Stimulated activated CD4-positive, alpha-beta T cell treated with anti-CD3 and anti-CD28 coated beads, Interleukin-1b, Interleukin-23, amount 100 ng/mL, for 48 hours (primary cell): Measurements from ENCODE around the gene AOAH.
"Not testable (repeated sequence)": the region's sequence is repeated elsewhere in the genome, so short reads cannot be mapped to it uniquely, and the experiment has no call there.

Experiments
- DNase-seq: peaks from one replicate; pipeline ENCODE4 v3.0.0-alpha.2; 2020

Gene AOAH

GRCh38 chr7:36654436-36654835, 69.9 kb downstream of the AOAH start:
- DNase-seq, result no peak

GRCh38 chr7:36653663-36654355, 70.5 kb downstream of the AOAH start:
- DNase-seq, result no peak

GRCh38 chr7:36653008-36653662, 71.2 kb downstream of the AOAH start:
- DNase-seq, result no peak

GRCh38 chr7:36652431-36652830, 71.9 kb downstream of the AOAH start:
- DNase-seq, result no peak

- no peak for DNase-seq
Measured at GRCh38 chr7:36651404-36651803, 72.9 kb downstream of the AOAH start.

- no peak for DNase-seq
Measured at GRCh38 chr7:36650766-36651312, 73.5 kb downstream of the AOAH start.

- no peak for DNase-seq
Measured at GRCh38 chr7:36650320-36650719, 74.0 kb downstream of the AOAH start.

GRCh38 chr7:36649319-36649718, 75.0 kb downstream of the AOAH start:
- DNase-seq, result not testable (repeated sequence)

- no peak for DNase-seq
Measured at GRCh38 chr7:36648441-36648840, 75.9 kb downstream of the AOAH start.

GRCh38 chr7:36644625-36645422, 79.5 kb downstream of the AOAH start:
- no peak for DNase-seq

GRCh38 chr7:36642414-36642813, 81.9 kb downstream of the AOAH start:
- DNase-seq, result no peak

GRCh38 chr7:36642010-36642409, 82.3 kb downstream of the AOAH start:
- DNase-seq, result no peak

- no peak for DNase-seq
Measured at GRCh38 chr7:36640682-36641081, 83.6 kb downstream of the AOAH start.

GRCh38 chr7:36639826-36640225, 84.5 kb downstream of the AOAH start:
- DNase-seq, result no peak

GRCh38 chr7:36638586-36639263, 85.6 kb downstream of the AOAH start:
- no peak for DNase-seq

GRCh38 chr7:36638140-36638539, 86.2 kb downstream of the AOAH start:
- no peak for DNase-seq

- no peak for DNase-seq
Measured at GRCh38 chr7:36637417-36637816, 86.9 kb downstream of the AOAH start.

- no peak for DNase-seq
Measured at GRCh38 chr7:36636126-36636525, 88.2 kb downstream of the AOAH start.

GRCh38 chr7:36635091-36635490, 89.2 kb downstream of the AOAH start:
- DNase-seq, result no peak

GRCh38 chr7:36633377-36633776, 90.9 kb downstream of the AOAH start:
- no peak for DNase-seq

- no peak for DNase-seq
Measured at GRCh38 chr7:36630112-36630650, 94.1 kb downstream of the AOAH start.

GRCh38 chr7:36629351-36629750, 94.9 kb downstream of the AOAH start:
- DNase-seq, result no peak

GRCh38 chr7:36627836-36628235, 96.5 kb downstream of the AOAH start:
- no peak for DNase-seq
